Measurements from ENCODE around the gene KIFBP. TPM values are rescaled to one million over a fixed set of nuclear protein-coding genes. Genes with fewer than 3 reads are reported as not detected.

KIFBP gene
- total RNA-seq, 1 experiment from 2014 or later = 65.9 TPM

DNA sequence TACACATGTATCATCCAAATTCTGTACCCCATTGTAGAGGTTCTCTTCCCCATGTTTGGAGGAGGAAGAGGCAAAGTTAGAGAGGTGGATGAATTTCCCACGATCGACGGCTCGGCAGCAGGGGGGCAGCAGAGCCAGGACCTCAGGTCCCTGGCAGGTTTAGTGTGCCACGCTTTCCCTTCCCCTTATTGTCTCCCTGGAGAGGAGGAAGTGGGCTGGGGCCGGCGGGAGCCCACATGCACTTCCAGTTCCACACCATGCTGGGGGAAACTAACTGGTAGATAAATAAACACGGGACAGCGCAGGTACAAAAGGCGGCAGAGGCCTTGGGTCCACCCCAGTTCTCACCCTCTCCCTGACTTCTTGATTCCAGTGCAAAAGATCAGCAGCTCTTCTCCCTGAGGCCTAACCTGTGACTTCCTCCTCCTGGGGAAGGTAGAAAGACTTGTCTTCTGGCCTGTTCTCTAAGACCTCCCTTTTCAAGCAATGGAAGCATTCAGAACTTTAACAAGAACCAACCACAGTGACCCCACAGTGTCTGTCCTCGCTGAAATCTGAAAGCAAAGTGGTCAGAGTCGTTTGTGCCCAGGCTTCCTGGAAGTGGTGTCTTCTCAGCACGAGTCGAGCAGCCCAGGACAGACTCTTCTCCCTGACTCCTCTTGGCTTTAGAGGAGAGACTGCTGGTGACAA is 68.8 kb downstream of the KIFBP start:
- Histone ChIP-seq H3K36me3 (ENCODE audit: low read depth, low read length) (no peaks in the 10 kb centered on the region), H2AFZ (ENCODE audit: low read length) (0 out of 2 replicates have a peak overlapping the region, but pooled peaks have one; percentile 4), H3F3A (ENCODE audit: low read length, unreplicated experiment) (peaks cover 10% of the 10 kb centered on the region), H3K4me1 (ENCODE audit: insufficient read depth, low read length) (peaks cover 22% of the 10 kb centered on the region), H3K9me3 (ENCODE audit: low read length) (no peaks in the 10 kb centered on the region), H3K4me2 (ENCODE audit: low read length) (no peak overlapping the region), H3K27ac (ENCODE audit: low read length) (no peak overlapping the region), H3K27me3 (ENCODE audit: low read length) (no peaks in the 10 kb centered on the region), H3K79me2 (ENCODE audit: low read length) (no peaks in the 10 kb centered on the region), H4K20me1 (ENCODE audit: low read length) (no peaks in the 10 kb centered on the region), H3K9me2 (replicated peaks; ENCODE audit: low read length) (no peaks in the 10 kb centered on the region), H3K4me3 (ENCODE audit: low read length) (no peak overlapping the region), H3K9ac (ENCODE audit: low read length) (no peak overlapping the region)
- BruUV-seq (replicated peaks) = no TSS peak
- DNase-seq (no peak), ATAC-seq (no peak)
- TF ChIP-seq EZH2phosphoT487 (IDR thresholded peaks at IDR 0.05; ENCODE audit: borderline replicate concordance, low read length) (no peak), EZH2 (IDR thresholded peaks at IDR 0.05; ENCODE audit: low read length, unreplicated experiment) (no peak)
- TF ChIP-seq, protein P1, sequence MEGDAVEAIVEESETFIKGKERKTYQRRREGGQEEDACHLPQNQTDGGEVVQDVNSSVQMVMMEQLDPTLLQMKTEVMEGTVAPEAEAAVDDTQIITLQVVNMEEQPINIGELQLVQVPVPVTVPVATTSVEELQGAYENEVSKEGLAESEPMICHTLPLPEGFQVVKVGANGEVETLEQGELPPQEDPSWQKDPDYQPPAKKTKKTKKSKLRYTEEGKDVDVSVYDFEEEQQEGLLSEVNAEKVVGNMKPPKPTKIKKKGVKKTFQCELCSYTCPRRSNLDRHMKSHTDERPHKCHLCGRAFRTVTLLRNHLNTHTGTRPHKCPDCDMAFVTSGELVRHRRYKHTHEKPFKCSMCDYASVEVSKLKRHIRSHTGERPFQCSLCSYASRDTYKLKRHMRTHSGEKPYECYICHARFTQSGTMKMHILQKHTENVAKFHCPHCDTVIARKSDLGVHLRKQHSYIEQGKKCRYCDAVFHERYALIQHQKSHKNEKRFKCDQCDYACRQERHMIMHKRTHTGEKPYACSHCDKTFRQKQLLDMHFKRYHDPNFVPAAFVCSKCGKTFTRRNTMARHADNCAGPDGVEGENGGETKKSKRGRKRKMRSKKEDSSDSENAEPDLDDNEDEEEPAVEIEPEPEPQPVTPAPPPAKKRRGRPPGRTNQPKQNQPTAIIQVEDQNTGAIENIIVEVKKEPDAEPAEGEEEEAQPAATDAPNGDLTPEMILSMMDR (conservative IDR thresholded peaks at IDR 0.05; ENCODE audit: low read depth, low read length) = no peak
- CTCF ChIA-PET = no interaction called here
- POLR2A ChIA-PET (ENCODE audit: unreplicated experiment) = no interaction called here
- intact Hi-C loops (cut with micrococcal nuclease) = no loop called here

DNA sequence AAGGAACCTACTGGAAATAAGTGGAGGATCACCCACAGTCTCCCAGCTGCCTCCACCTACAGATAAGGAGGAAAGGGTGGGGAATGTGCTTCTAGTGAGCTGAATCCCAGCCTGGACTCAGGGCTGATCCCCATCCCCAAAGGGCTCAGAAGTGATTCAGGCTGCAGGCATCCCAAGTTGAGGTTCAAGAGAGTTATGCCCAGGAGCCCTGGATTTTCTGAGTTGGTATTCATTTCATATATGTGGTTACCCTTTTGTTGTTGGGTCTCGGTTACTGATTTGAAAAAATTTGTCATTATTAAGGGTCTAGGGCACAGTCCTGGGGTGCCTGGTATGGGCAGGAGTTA is 69.3 kb downstream of the KIFBP start:
- CTCF ChIA-PET = no interaction called here
- no TSS peak for BruUV-seq (replicated peaks)
- Histone ChIP-seq H3K4me1 (ENCODE audit: insufficient read depth, low read length) (peaks cover 28% of the 10 kb centered on the region), H3K4me2 (ENCODE audit: low read length) (no peak overlapping the region), H3K9me2 (replicated peaks; ENCODE audit: low read length) (no peaks in the 10 kb centered on the region), H3K4me3 (ENCODE audit: low read length) (no peak overlapping the region), H4K20me1 (ENCODE audit: low read length) (no peaks in the 10 kb centered on the region), H3K9ac (ENCODE audit: low read length) (no peak overlapping the region), H3K79me2 (ENCODE audit: low read length) (no peaks in the 10 kb centered on the region), H3K36me3 (ENCODE audit: low read depth, low read length) (no peaks in the 10 kb centered on the region), H2AFZ (ENCODE audit: low read length) (0 out of 2 replicates have a peak overlapping the region, but pooled peaks have one; percentile 4), H3F3A (ENCODE audit: low read length, unreplicated experiment) (peaks cover 14% of the 10 kb centered on the region), H3K9me3 (ENCODE audit: low read length) (no peaks in the 10 kb centered on the region), H3K27ac (ENCODE audit: low read length) (no peak overlapping the region), H3K27me3 (ENCODE audit: low read length) (no peaks in the 10 kb centered on the region)
- intact Hi-C loops (cut with micrococcal nuclease) = no loop called here
- POLR2A ChIA-PET (ENCODE audit: unreplicated experiment) = no interaction called here
- TF ChIP-seq EZH2phosphoT487 (IDR thresholded peaks at IDR 0.05; ENCODE audit: borderline replicate concordance, low read length) (no peak), EZH2 (IDR thresholded peaks at IDR 0.05; ENCODE audit: low read length, unreplicated experiment) (no peak)
- TF ChIP-seq, protein P1 (conservative IDR thresholded peaks at IDR 0.05; ENCODE audit: low read depth, low read length) = no peak
- DNase-seq = no peak
- ATAC-seq = no peak

DNA sequence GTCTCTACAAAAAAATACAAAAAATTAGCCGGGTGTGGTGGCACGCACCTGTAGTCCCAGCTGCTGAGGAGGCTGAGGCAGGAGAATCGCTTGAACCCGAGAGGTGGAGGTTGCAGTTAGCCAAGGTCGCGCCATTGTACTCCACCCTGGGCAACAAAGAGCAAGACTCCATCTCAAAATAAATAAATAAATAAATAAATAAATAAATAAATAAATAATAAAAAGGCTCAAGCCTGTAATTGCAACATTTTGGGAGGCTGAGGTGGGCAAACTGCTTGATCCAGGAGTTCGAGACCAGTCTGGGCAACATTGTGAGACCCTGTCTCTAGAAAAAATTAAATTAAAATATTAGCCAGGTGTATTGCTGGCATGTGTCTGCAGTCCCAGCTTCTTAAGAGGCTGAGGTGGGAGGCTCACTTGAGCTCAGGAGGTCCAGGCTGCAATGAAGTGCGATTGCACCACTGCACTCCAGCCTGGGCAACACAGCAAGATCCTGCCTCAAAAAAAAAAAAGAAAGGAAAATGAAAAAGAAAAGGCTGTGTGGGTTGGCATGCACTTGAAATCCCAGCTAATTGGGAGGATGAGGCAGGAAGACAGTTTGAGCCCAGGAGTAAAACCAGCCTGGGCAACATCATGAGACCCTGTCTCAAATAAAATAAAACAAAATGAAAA is 71.7 kb downstream of the KIFBP start:
- H3K27me3 ChIP-seq (ENCODE audit: low read length) = no peaks in the 10 kb centered on the region
- no peaks in the 10 kb centered on the region for H3K36me3 ChIP-seq (ENCODE audit: low read depth, low read length)
- no peaks in the 10 kb centered on the region for H3K79me2 ChIP-seq (ENCODE audit: low read length)
- peaks cover 33% of the 10 kb centered on the region for H3K4me1 ChIP-seq (ENCODE audit: insufficient read depth, low read length)
- no peak overlapping the region for H3K4me2 ChIP-seq (ENCODE audit: low read length)
- intact Hi-C loops (cut with micrococcal nuclease) = no loop called here
- H3K9me2 ChIP-seq (replicated peaks; ENCODE audit: low read length) = no peaks in the 10 kb centered on the region
- TF ChIP-seq, protein P1 (conservative IDR thresholded peaks at IDR 0.05; ENCODE audit: low read depth, low read length) = no peak
- TF ChIP-seq EZH2phosphoT487 (IDR thresholded peaks at IDR 0.05; ENCODE audit: borderline replicate concordance, low read length) (no peak), EZH2 (IDR thresholded peaks at IDR 0.05; ENCODE audit: low read length, unreplicated experiment) (no peak)
- DNase-seq (no peak), ATAC-seq (no peak)
- H2AFZ ChIP-seq (ENCODE audit: low read length) = no peak overlapping the region
- H4K20me1 ChIP-seq (ENCODE audit: low read length) = no peaks in the 10 kb centered on the region
- H3K27ac ChIP-seq (ENCODE audit: low read length) = peak overlapping the region; percentile 89; the same call in 1 of the 2 replicates
- H3K9ac ChIP-seq (ENCODE audit: low read length) = no peak overlapping the region
- H3K9me3 ChIP-seq (ENCODE audit: low read length) = no peaks in the 10 kb centered on the region
- CTCF ChIA-PET = no interaction called here
- H3K4me3 ChIP-seq (ENCODE audit: low read length) = no peak overlapping the region
- POLR2A ChIA-PET (ENCODE audit: unreplicated experiment) = no interaction called here
- BruUV-seq (replicated peaks) = no TSS peak
- peaks cover 18% of the 10 kb centered on the region for H3F3A ChIP-seq (ENCODE audit: low read length, unreplicated experiment)

Measured in PC-3 (cell line).